Measurements from ENCODE around the gene CDYL.

The CDYL gene

GRCh38 chr6:4884646-4885340 lies 108.6 kb downstream of the CDYL start:
- no peak for DNase-seq (ENCODE audit: low spot score)

GRCh38 chr6:4885341-4885933 lies 109.2 kb downstream of the CDYL start:
- DNase-seq (ENCODE audit: low spot score): no peak

- no peak for DNase-seq (ENCODE audit: low spot score)
These were observed 112.6 kb downstream of the CDYL start for GRCh38 chr6:4888841-4889240.

GRCh38 chr6:4889701-4890100 lies 113.5 kb downstream of the CDYL start:
- DNase-seq (ENCODE audit: low spot score): no peak

GRCh38 chr6:4890191-4890590 lies 114.0 kb downstream of the CDYL start:
- DNase-seq (ENCODE audit: low spot score): no peak

- DNase-seq (ENCODE audit: low spot score): no peak
These were observed 114.4 kb downstream of the CDYL start for GRCh38 chr6:4890627-4891026.

- DNase-seq (ENCODE audit: low spot score): no peak
These were observed 114.9 kb downstream of the CDYL start for GRCh38 chr6:4891141-4891540.

- no peak for DNase-seq (ENCODE audit: low spot score)
These were observed 116.7 kb downstream of the CDYL start for GRCh38 chr6:4892785-4893485.

GRCh38 chr6:4894049-4894448 lies 117.8 kb downstream of the CDYL start:
- no peak for DNase-seq (ENCODE audit: low spot score)

- no peak for DNase-seq (ENCODE audit: low spot score)
These were observed 119.8 kb downstream of the CDYL start for GRCh38 chr6:4895971-4896370.

GRCh38 chr6:4896401-4896800 lies 120.2 kb downstream of the CDYL start:
- no peak for DNase-seq (ENCODE audit: low spot score)

GRCh38 chr6:4899249-4900034 lies 123.2 kb downstream of the CDYL start:
- DNase-seq (ENCODE audit: low spot score): no peak

- no peak for DNase-seq (ENCODE audit: low spot score)
These were observed 125.3 kb downstream of the CDYL start for GRCh38 chr6:4901386-4902061.

GRCh38 chr6:4902363-4902762 lies 126.2 kb downstream of the CDYL start:
- no peak for DNase-seq (ENCODE audit: low spot score)

GRCh38 chr6:4903121-4903520 lies 126.9 kb downstream of the CDYL start:
- no peak for DNase-seq (ENCODE audit: low spot score)

GRCh38 chr6:4903751-4904370 lies 127.7 kb downstream of the CDYL start:
- no peak for DNase-seq (ENCODE audit: low spot score)

GRCh38 chr6:4904461-4905025 lies 128.3 kb downstream of the CDYL start:
- DNase-seq (ENCODE audit: low spot score): no peak

GRCh38 chr6:4905826-4906225 lies 129.6 kb downstream of the CDYL start:
- no peak for DNase-seq (ENCODE audit: low spot score)

- DNase-seq (ENCODE audit: low spot score): no peak
These were observed 130.4 kb downstream of the CDYL start for GRCh38 chr6:4906293-4907276.

- DNase-seq (ENCODE audit: low spot score): no peak
These were observed 131.4 kb downstream of the CDYL start for GRCh38 chr6:4907602-4908001.

All from ecto neural progenitor cell (in vitro differentiated cells).